Neural progenitor cell (in vitro differentiated cells): ENCODE measurements around the gene WNK1. TPM values are rescaled to one million over a fixed set of nuclear protein-coding genes. Genes with fewer than 3 reads are reported as not detected.

ENCODE experiments used
- DNase-seq: peaks from one replicate; pipeline ENCODE4 v3.0.0-alpha.2; 2016; ENCODE audit warnings: low spot score
- H2AFZ ChIP-seq: fragments of 200-600 bp; sonication (generic); replicated peaks from 2 replicates; pipeline ENCODE4 v1.6.1; 2016; ENCODE audit warnings: antibody characterized with exemption
- H3F3A ChIP-seq: fragments of 200-600 bp; sonication (generic); 2 replicates; pipeline ENCODE4 v1.6.1; 2016; ENCODE audit warnings: antibody characterized with exemption, low read depth
- H3K27ac ChIP-seq: fragments of 200-600 bp; sonication (generic); 2 replicates; pipeline ENCODE4 v1.5.1; 2016; ENCODE audit warnings: mild to moderate bottlenecking
- H3K27me3 ChIP-seq: fragments of 200-600 bp; sonication (generic); 2 replicates; pipeline ENCODE4 v1.6.1; 2016; ENCODE audit warnings: mild to moderate bottlenecking, moderate library complexity
- H3K36me3 ChIP-seq: fragments of 200-600 bp; sonication (generic); 2 replicates; pipeline ENCODE4 v1.5.1; 2016
- H3K4me1 ChIP-seq: fragments of 200-600 bp; sonication (generic); 2 replicates; pipeline ENCODE4 v1.6.1; 2016; ENCODE audit warnings: mixed run types
- H3K4me2 ChIP-seq: fragments of 200-600 bp; sonication (generic); 2 replicates; pipeline ENCODE4 v1.6.1; 2016
- H3K4me3 ChIP-seq: fragments of 200-600 bp; sonication (generic); 2 replicates; pipeline ENCODE4 v1.5.1; 2016
- H3K79me2 ChIP-seq: fragments of 200-600 bp; sonication (generic); 2 replicates; pipeline ENCODE4 v1.6.1; 2016; ENCODE audit warnings: low read depth
- H3K9ac ChIP-seq: fragments of 200-600 bp; sonication (generic); 2 replicates; pipeline ENCODE4 v1.6.1; 2016
- H3K9me3 ChIP-seq: fragments of 200-600 bp; sonication (generic); 2 replicates; pipeline ENCODE4 v1.5.1; 2016; ENCODE audit warnings: low read depth
- H4K20me1 ChIP-seq: fragments of 200-600 bp; sonication (generic); 2 replicates; pipeline ENCODE4 v1.6.1; 2016; ENCODE audit warnings: low read depth
- H3K27ac Mint-ChIP-seq: 3 replicates; pipeline ENCODE4 v1.8.0; 2021; ENCODE audit warnings: mixed read lengths
- H3K27me3 Mint-ChIP-seq: 2 replicates; pipeline ENCODE4 v1.8.0; 2022; ENCODE audit warnings: low read depth, mild to moderate bottlenecking, inconsistent platforms, moderate library complexity, mixed read lengths; ENCODE audit not compliant: insufficient read depth
- H3K36me3 Mint-ChIP-seq: 3 replicates; pipeline ENCODE4 v1.8.0; 2021; ENCODE audit warnings: mixed read lengths
- H3K4me1 Mint-ChIP-seq: 3 replicates; pipeline ENCODE4 v1.8.0; 2021; ENCODE audit warnings: mixed read lengths
- H3K4me3 Mint-ChIP-seq: 3 replicates; pipeline ENCODE4 v1.8.0; 2021; ENCODE audit warnings: mild to moderate bottlenecking, moderate library complexity, mixed read lengths
- H3K9me3 Mint-ChIP-seq: 3 replicates; pipeline ENCODE4 v1.8.0; 2020; ENCODE audit warnings: mixed read lengths
- EZH2 ChIP-seq: fragments of 200-600 bp; sonication (generic); IDR thresholded peaks from 2 replicates; pipeline ENCODE4 v1.6.1; 2017; ENCODE audit warnings: antibody characterized with exemption, mild to moderate bottlenecking, moderate library complexity
- EZH2phosphoT487 ChIP-seq: fragments of 200-600 bp; sonication (generic); IDR thresholded peaks from 2 replicates; pipeline ENCODE4 v1.6.1; 2017; ENCODE audit warnings: antibody characterized with exemption
- total RNA-seq: library from RNA; depleted of rRNA; stranded (reverse); fragments of >200 nt; gene quantifications from 2 replicates; pipeline ENCODE4 v1.2.3, GENCODE V29; 2015; ENCODE audit warnings: low replicate concordance
- TF ChIP-seq, protein P1 (sequence below): fragments of 200-600 bp; sonication (generic); IDR thresholded peaks from 2 replicates; pipeline ENCODE4 v1.5.1; 2017; ENCODE audit warnings: antibody characterized with exemption, mild to moderate bottlenecking

WNK1 gene
- total RNA-seq, 1 donor from 2014 or later, result 73.1 TPM

DNA sequence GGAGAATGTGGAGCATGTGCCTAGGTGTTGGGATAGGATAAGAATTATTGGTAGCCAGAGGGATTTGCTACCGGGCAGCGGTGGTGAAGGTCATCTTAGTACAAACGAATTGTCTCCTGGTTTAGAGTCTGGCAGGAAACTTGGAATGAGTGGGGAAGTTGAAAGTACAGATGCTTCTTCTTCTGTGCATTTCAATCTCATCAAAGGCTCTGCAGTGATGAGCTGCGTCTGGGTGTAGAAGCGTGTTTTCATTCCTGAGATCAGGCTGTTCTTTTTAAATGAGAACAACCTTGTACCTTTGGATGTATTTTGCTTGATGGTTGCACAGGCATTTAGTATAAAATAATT lies 2.1 kb downstream of the WNK1 start:
- Histone ChIP-seq H3K4me3 (peak overlapping the region; percentile 92), H3K36me3 (no peaks in the 10 kb centered on the region), H3F3A (peaks cover 24% of the 10 kb centered on the region), H3K9ac (no peak overlapping the region), H2AFZ (no peak overlapping the region), H3K79me2 (peaks cover 70% of the 10 kb centered on the region), H3K27ac (no peak overlapping the region), H3K9me3 (no peaks in the 10 kb centered on the region), H3K27me3 (no peaks in the 10 kb centered on the region), H4K20me1 (peaks cover 61% of the 10 kb centered on the region), H3K4me2 (peak overlapping the region; percentile 89), H3K4me1 (peaks cover 39% of the 10 kb centered on the region)
- H3K4me1 Mint-ChIP-seq, result peaks cover 39% of the 10 kb centered on the region
- peak; percentile 4 for DNase-seq
- no peak for TF ChIP-seq EZH2phosphoT487
- TF ChIP-seq, protein P1, sequence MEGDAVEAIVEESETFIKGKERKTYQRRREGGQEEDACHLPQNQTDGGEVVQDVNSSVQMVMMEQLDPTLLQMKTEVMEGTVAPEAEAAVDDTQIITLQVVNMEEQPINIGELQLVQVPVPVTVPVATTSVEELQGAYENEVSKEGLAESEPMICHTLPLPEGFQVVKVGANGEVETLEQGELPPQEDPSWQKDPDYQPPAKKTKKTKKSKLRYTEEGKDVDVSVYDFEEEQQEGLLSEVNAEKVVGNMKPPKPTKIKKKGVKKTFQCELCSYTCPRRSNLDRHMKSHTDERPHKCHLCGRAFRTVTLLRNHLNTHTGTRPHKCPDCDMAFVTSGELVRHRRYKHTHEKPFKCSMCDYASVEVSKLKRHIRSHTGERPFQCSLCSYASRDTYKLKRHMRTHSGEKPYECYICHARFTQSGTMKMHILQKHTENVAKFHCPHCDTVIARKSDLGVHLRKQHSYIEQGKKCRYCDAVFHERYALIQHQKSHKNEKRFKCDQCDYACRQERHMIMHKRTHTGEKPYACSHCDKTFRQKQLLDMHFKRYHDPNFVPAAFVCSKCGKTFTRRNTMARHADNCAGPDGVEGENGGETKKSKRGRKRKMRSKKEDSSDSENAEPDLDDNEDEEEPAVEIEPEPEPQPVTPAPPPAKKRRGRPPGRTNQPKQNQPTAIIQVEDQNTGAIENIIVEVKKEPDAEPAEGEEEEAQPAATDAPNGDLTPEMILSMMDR, result no peak
- peaks cover 3% of the 10 kb centered on the region for H3K9me3 Mint-ChIP-seq
- H3K4me3 Mint-ChIP-seq, result peak overlapping the region; percentile 97
- H3K27ac Mint-ChIP-seq, result no peak overlapping the region
- H3K36me3 Mint-ChIP-seq, result peaks cover 10% of the 10 kb centered on the region
- peaks cover 4% of the 10 kb centered on the region for H3K27me3 Mint-ChIP-seq

DNA sequence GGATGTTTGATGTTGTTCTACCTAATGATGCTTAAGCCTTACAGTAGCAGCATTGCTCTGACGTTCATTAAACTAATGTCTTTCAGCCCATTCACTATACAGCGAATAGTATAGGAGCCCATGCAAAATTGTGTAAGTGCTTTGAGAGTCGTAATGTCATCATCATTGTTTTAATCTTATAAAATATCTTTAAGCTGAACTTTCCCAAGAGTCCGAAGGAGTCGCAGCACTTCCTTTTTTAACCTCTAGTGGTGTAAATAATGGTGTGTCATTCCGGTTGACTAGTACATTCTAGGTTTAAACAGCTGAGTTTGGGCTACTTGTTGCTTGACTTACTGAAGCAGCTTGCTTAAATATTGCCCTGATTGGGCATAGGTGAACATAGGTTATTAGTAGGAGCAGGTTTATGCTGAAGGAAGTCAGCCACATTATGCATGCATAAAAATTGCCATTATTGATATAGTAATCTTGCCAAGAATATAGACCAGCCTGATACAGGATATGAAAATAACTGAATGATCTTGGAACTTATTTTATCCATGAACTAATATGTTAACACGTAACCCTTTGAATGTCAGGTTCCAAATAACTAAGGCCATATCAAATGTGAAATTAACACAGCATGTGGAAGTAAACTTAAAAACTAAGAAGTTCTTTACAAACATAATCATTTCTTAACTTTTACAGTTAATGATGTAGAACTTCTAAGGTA lies 2.6 kb downstream of the WNK1 start:
- Histone ChIP-seq H3K27me3 (no peaks in the 10 kb centered on the region), H3F3A (peaks cover 18% of the 10 kb centered on the region), H3K27ac (no peak overlapping the region), H3K4me3 (peak overlapping the region; percentile 92), H2AFZ (no peak overlapping the region), H3K4me1 (peaks cover 33% of the 10 kb centered on the region), H3K79me2 (peaks cover 75% of the 10 kb centered on the region), H3K9ac (no peak overlapping the region), H3K4me2 (peak overlapping the region; percentile 89), H4K20me1 (peaks cover 67% of the 10 kb centered on the region), H3K9me3 (no peaks in the 10 kb centered on the region), H3K36me3 (no peaks in the 10 kb centered on the region)
- peak; percentile 49 for DNase-seq
- TF ChIP-seq, protein P1, result peak; percentile 55
- no peak for TF ChIP-seq EZH2phosphoT487
- peak overlapping the region; percentile 97 for H3K4me3 Mint-ChIP-seq
- peaks cover 15% of the 10 kb centered on the region for H3K36me3 Mint-ChIP-seq
- no peak overlapping the region for H3K27ac Mint-ChIP-seq
- peaks cover 33% of the 10 kb centered on the region for H3K4me1 Mint-ChIP-seq
- H3K27me3 Mint-ChIP-seq, result peaks cover 4% of the 10 kb centered on the region
- peaks cover 3% of the 10 kb centered on the region for H3K9me3 Mint-ChIP-seq

DNA sequence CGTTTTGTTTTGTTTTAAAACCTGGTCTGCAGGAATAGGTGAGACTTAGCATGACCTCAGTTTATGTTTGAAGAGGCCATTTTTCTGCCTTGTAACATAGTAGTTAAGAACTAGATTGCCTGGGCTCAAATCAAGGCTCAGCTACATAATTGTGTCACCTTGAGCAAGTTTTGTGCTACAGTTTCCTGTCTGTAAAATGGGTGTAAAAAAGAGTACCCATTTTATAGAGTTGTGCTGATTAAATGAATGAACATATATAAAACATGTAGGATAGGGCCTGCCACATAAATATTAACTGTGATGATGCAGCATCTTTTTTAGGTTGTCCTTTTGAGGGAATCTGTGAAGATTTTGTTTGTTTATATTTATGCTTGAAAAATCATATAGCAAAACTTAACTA lies 7.2 kb downstream of the WNK1 start:
- no peaks in the 10 kb centered on the region for H3K27me3 ChIP-seq
- peaks cover 29% of the 10 kb centered on the region for H3K4me1 Mint-ChIP-seq
- H3K9ac ChIP-seq, result no peak overlapping the region
- peaks cover 31% of the 10 kb centered on the region for H3K36me3 Mint-ChIP-seq
- peaks cover 18% of the 10 kb centered on the region for H3K4me1 ChIP-seq
- H3K27ac ChIP-seq, result no peak overlapping the region
- DNase-seq, result no peak
- H3K27ac Mint-ChIP-seq, result no peak overlapping the region
- H2AFZ ChIP-seq, result no peak overlapping the region
- peaks cover 11% of the 10 kb centered on the region for H3K9me3 Mint-ChIP-seq
- no peaks in the 10 kb centered on the region for H3K9me3 ChIP-seq
- no peak overlapping the region for H3K4me3 Mint-ChIP-seq
- H3F3A ChIP-seq, result no peaks in the 10 kb centered on the region
- H3K36me3 ChIP-seq, result peaks cover 16% of the 10 kb centered on the region
- TF ChIP-seq EZH2 (no peak), EZH2phosphoT487 (no peak)
- TF ChIP-seq, protein P1, result no peak
- H4K20me1 ChIP-seq, result peaks cover 77% of the 10 kb centered on the region
- peaks cover 100% of the 10 kb centered on the region for H3K79me2 ChIP-seq
- no peak overlapping the region for H3K4me2 ChIP-seq
- no peaks in the 10 kb centered on the region for H3K27me3 Mint-ChIP-seq
- no peak overlapping the region for H3K4me3 ChIP-seq
